ENCODE measurements around the gene ART4.

Gene ART4

GRCh38 chr12:14850929-14851663 lies 7.8 kb upstream of the ART4 start:
- DNase-seq = no peak

GRCh38 chr12:14849661-14850060 lies 6.3 kb upstream of the ART4 start:
- DNase-seq = no peak

- no peak for DNase-seq
Observed at GRCh38 chr12:14846876-14847580, 3.7 kb upstream of the ART4 start.

GRCh38 chr12:14846042-14846587 lies 2.8 kb upstream of the ART4 start:
- no peak for DNase-seq

- DNase-seq = peak; percentile 3
Observed at GRCh38 chr12:14845350-14845750, 2.0 kb upstream of the ART4 start.

- DNase-seq = no peak
Observed at GRCh38 chr12:14844401-14844800, 1.1 kb upstream of the ART4 start.

GRCh38 chr12:14842315-14842714 lies 1.0 kb downstream of the ART4 start:
- DNase-seq = no peak

- no peak for DNase-seq
Observed at GRCh38 chr12:14841761-14842160, 1.6 kb downstream of the ART4 start.

- no peak for DNase-seq
Observed at GRCh38 chr12:14840616-14841015, 2.7 kb downstream of the ART4 start.

GRCh38 chr12:14839262-14839661 lies 4.1 kb downstream of the ART4 start:
- DNase-seq = no peak

GRCh38 chr12:14836336-14837210 lies 6.8 kb downstream of the ART4 start:
- DNase-seq = no peak

- DNase-seq = no peak
Observed at GRCh38 chr12:14834509-14834908, 8.8 kb downstream of the ART4 start.

- DNase-seq = no peak
Observed at GRCh38 chr12:14833952-14834351, 9.4 kb downstream of the ART4 start.

- DNase-seq = no peak
Observed at GRCh38 chr12:14833336-14833735, 10.0 kb downstream of the ART4 start.

- no peak for DNase-seq
Observed at GRCh38 chr12:14828892-14829291, 14.4 kb downstream of the ART4 start.

- DNase-seq = no peak
Observed at GRCh38 chr12:14827043-14827442, 16.3 kb downstream of the ART4 start.

GRCh38 chr12:14826491-14826890 lies 16.8 kb downstream of the ART4 start:
- no peak for DNase-seq

- DNase-seq = no peak
Observed at GRCh38 chr12:14825256-14825655, 18.1 kb downstream of the ART4 start.

- no peak for DNase-seq
Observed at GRCh38 chr12:14824012-14824634, 19.2 kb downstream of the ART4 start.

- no peak for DNase-seq
Observed at GRCh38 chr12:14814014-14814413, 29.3 kb downstream of the ART4 start, which contains the start of gene SMCO3. SMCO3 (minus strand) TSS chr12:14814182; CDS start chr12:14806680, 7,502 bp downstream.

- DNase-seq = no peak
Observed at GRCh38 chr12:14811486-14811885, 31.8 kb downstream of the ART4 start.

GRCh38 chr12:14810953-14811483 lies 32.3 kb downstream of the ART4 start:
- DNase-seq = no peak

Measured in NCI-H2029 treated with DMSO at 0.1 percent for 48 hours (cell line).